OCI-LY3 (cell line): ENCODE measurements around the gene UBE2L6.

ENCODE experiments used
- EZH2phosphoT487 ChIP-seq: fragments of 200-600 bp; shearing (Covaris generic); IDR thresholded peaks from 2 replicates; pipeline ENCODE4 v1.6.1; 2018; ENCODE audit warnings: antibody characterized with exemption, mixed run types, low read depth
- TF ChIP-seq, protein P1 (sequence below): fragments of 200-600, 300-600 bp; sonication (generic); IDR thresholded peaks from 2 replicates; pipeline ENCODE4 v1.5.1; 2014; ENCODE audit warnings: antibody characterized with exemption, low read length, low read depth

DNA sequence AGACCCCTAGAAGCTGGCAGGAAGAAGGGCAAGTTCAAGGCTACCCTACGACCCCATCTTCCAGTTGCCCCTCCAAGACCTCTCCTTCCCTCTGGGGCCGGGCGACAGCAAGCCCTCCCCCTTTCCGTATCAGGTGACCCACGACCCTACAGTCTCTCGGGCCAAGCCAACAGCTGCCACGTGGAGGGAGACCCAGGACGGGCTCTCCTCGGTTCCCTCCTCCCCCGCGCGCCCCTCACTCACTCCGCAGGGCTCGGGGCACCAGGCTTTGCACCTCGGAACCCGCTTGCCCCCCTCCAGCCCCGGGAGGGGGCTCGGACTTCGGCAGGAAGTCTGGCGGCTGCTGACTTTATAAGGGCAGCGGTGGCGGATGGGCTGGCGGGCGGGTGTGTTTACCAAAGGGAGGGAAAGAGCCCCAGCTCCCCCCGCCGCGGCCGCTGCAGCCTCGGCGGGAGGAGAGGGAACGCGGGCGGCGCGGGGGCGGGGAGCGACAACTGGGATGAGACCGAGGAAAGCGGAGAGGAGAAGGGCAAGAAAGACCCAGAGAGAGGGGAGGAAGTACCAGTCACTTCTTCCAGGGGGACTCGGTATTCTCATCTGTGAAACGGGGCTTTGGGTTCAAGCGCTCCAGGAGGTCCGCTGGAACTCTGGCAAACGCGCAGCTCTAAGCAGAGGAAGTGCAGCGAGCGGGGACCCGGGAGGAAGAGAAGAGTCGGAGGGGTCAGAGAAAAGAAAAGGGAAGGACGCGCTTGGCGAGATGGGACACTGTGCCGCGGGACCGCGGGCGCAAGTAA, 52.7 kb downstream of the UBE2L6 start:
- TF ChIP-seq, protein P1, sequence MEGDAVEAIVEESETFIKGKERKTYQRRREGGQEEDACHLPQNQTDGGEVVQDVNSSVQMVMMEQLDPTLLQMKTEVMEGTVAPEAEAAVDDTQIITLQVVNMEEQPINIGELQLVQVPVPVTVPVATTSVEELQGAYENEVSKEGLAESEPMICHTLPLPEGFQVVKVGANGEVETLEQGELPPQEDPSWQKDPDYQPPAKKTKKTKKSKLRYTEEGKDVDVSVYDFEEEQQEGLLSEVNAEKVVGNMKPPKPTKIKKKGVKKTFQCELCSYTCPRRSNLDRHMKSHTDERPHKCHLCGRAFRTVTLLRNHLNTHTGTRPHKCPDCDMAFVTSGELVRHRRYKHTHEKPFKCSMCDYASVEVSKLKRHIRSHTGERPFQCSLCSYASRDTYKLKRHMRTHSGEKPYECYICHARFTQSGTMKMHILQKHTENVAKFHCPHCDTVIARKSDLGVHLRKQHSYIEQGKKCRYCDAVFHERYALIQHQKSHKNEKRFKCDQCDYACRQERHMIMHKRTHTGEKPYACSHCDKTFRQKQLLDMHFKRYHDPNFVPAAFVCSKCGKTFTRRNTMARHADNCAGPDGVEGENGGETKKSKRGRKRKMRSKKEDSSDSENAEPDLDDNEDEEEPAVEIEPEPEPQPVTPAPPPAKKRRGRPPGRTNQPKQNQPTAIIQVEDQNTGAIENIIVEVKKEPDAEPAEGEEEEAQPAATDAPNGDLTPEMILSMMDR = no peak
- no peak for TF ChIP-seq EZH2phosphoT487
